Measurements from ENCODE around the gene GBP6.
"Not testable (repeated sequence)": the region's sequence is repeated elsewhere in the genome, so short reads cannot be mapped to it uniquely, and the experiment has no call there.

GBP6 gene

DNA sequence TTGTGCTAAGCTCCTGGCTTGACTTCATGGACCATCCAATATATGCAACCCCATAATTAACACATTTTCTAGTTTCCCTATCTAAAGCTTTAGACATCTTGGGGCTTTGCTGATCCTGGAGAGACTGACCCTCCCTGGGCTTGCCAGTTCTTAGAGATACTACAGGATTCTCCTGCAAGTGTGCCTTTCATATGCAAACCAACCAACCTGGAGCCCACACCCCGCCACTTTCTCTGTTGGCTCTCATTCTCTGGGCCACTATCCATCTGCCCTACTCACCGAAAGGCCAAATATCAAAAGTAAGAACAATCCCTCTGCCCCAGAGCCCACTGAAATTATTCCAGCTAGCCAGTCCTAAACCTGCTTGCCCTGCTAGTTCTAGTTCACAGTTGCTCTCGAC, 2.2 kb upstream of the GBP6 start:
- H3K9me3 Mint-ChIP-seq: no peaks in the 10 kb centered on the region
- H3K4me3 Mint-ChIP-seq: no peak overlapping the region
- peaks cover 19% of the 10 kb centered on the region for H3K4me1 Mint-ChIP-seq
- H3K27ac Mint-ChIP-seq: no peak overlapping the region
- TF ChIP-seq, protein P1, sequence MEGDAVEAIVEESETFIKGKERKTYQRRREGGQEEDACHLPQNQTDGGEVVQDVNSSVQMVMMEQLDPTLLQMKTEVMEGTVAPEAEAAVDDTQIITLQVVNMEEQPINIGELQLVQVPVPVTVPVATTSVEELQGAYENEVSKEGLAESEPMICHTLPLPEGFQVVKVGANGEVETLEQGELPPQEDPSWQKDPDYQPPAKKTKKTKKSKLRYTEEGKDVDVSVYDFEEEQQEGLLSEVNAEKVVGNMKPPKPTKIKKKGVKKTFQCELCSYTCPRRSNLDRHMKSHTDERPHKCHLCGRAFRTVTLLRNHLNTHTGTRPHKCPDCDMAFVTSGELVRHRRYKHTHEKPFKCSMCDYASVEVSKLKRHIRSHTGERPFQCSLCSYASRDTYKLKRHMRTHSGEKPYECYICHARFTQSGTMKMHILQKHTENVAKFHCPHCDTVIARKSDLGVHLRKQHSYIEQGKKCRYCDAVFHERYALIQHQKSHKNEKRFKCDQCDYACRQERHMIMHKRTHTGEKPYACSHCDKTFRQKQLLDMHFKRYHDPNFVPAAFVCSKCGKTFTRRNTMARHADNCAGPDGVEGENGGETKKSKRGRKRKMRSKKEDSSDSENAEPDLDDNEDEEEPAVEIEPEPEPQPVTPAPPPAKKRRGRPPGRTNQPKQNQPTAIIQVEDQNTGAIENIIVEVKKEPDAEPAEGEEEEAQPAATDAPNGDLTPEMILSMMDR (IDR thresholded peaks at IDR 0.05): no peak
- no peak for DNase-seq
- H3K27me3 Mint-ChIP-seq (ENCODE audit: low read depth, poor library complexity): peaks cover 5% of the 10 kb centered on the region
- H3K36me3 Mint-ChIP-seq (ENCODE audit: low read depth): no peaks in the 10 kb centered on the region

DNA sequence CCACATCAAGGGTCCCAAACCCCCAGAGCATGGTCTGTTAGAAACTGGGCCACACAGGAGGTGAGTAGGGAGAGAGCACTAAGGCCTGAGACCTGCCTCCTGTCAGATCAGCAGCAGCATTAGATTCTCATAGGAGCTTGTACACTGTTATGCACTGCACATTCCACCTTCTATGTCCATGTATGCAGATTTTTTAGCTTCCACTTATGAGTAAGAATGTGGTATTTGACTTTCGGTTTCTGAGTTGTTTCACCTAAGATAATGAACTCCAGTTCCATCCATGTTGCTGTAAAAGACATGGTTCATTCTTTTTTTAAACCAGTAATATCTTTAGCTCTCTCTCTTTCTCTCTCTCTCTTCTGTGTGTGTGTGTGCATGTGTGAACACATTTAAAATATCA, 663 bp upstream of the GBP6 start:
- no peaks in the 10 kb centered on the region for H3K9me3 Mint-ChIP-seq
- DNase-seq: no peak
- no peak overlapping the region for H3K27ac Mint-ChIP-seq
- no peak overlapping the region for H3K4me3 Mint-ChIP-seq
- H3K27me3 Mint-ChIP-seq (ENCODE audit: low read depth, poor library complexity): peaks cover 4% of the 10 kb centered on the region
- H3K4me1 Mint-ChIP-seq: peaks cover 17% of the 10 kb centered on the region
- TF ChIP-seq, protein P1 (IDR thresholded peaks at IDR 0.05): no peak
- H3K36me3 Mint-ChIP-seq (ENCODE audit: low read depth): no peaks in the 10 kb centered on the region

DNA sequence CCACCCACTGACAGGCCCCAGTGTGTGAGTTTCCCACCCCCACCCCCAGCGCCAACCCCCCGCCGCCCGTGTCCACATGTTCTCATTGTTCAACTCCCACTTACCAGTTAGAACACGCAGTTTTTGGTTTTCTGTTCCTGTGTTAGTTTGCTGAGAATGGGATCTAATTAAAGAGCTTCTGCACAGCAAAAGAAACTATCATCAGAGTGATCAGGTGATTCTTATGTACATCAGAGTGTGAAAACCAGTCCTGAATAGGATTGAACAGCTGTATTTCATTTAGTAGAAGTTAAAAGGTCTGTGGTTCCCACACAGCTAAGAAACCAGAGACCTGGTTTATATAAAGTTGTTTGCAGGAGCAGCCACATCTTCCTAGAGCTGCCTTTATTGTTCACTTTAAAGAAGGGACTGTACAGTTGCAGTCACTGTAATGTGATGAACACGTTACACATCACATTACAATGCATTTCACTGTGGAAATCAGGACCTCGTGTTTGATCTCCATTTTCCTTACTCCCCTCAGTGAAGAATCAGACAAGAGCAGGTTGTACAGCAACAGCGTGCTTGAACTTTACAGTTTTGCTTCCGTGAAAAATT, 1.2 kb downstream of the GBP6 start:
- Mint-ChIP-seq H3K4me1 (peaks cover 15% of the 10 kb centered on the region), H3K36me3 (ENCODE audit: low read depth) (no peaks in the 10 kb centered on the region), H3K4me3 (no peak overlapping the region), H3K27me3 (ENCODE audit: low read depth, poor library complexity) (peaks cover 6% of the 10 kb centered on the region), H3K9me3 (no peaks in the 10 kb centered on the region), H3K27ac (no peak overlapping the region)
- DNase-seq: no peak
- TF ChIP-seq, protein P1 (IDR thresholded peaks at IDR 0.05): no peak

DNA sequence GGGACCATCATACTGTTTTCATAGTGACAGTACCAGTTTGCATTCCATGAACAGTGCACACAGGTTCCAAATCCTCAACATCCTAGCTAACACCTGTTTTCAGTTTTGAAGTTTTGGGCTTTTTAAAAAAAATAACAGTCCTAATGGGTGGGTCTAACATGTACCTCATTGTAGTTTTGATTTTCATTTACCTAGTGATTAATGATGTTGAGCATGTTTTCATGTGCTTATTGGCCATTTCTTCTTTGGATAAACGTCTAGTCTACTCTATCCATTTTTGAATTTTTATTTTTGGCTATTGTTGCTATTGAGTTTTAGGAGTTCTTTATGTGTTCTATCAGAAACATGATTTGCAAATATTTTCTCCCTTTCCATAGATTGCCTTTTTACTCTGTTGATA, 3.4 kb downstream of the GBP6 start:
- Mint-ChIP-seq H3K4me1 (peaks cover 15% of the 10 kb centered on the region), H3K36me3 (ENCODE audit: low read depth) (no peaks in the 10 kb centered on the region), H3K9me3 (no peaks in the 10 kb centered on the region), H3K4me3 (no peak overlapping the region), H3K27me3 (ENCODE audit: low read depth, poor library complexity) (peaks cover 4% of the 10 kb centered on the region), H3K27ac (no peak overlapping the region)
- TF ChIP-seq, protein P1 (IDR thresholded peaks at IDR 0.05): no peak
- DNase-seq: no peak

DNA sequence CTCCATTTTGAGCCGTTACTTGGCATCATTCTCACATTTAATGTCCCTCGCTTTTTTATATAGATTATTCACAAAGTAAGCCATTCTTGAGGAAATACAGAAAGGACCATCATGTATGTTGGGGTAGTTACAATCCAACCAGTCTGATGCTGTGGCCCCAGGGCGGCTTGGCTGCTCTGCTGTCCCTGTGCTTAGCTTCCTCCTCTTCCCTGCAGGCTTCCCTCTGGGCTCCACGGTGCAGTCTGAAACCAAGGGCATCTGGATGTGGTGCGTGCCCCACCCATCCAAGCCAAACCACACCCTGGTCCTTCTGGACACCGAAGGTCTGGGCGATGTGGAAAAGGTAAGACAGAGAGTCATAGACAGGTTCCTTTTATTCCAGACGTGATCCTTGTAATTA, 5.5 kb downstream of the GBP6 start:
- TF ChIP-seq, protein P1 (IDR thresholded peaks at IDR 0.05): no peak
- peaks cover 4% of the 10 kb centered on the region for H3K27me3 Mint-ChIP-seq (ENCODE audit: low read depth, poor library complexity)
- H3K27ac Mint-ChIP-seq: no peak overlapping the region
- no peak for DNase-seq
- H3K9me3 Mint-ChIP-seq: no peaks in the 10 kb centered on the region
- H3K4me3 Mint-ChIP-seq: no peak overlapping the region
- H3K4me1 Mint-ChIP-seq: peaks cover 5% of the 10 kb centered on the region
- H3K36me3 Mint-ChIP-seq (ENCODE audit: low read depth): no peaks in the 10 kb centered on the region

DNA sequence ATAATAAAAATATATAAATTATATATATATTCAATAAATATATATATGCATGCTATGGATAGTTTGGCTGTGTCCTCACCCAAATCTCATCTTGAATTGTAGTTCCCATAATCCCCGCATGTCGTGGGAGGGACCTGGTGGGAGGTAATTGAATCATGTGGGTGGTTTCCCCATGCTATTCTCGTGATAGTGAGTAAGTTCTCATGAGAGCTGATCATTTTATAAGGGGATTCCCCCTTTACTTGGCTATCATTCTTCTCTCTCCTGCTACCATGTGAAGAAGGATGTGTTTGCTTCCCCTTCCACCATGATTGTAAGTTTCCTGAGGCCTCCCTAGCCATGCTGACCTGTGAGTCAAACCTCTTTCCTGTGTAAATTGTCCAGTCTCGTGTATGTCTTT, 10.0 kb downstream of the GBP6 start:
- H3K9me3 Mint-ChIP-seq; H3K4me3 Mint-ChIP-seq; DNase-seq; H3K4me1 Mint-ChIP-seq; H3K36me3 Mint-ChIP-seq (ENCODE audit: low read depth); H3K27me3 Mint-ChIP-seq (ENCODE audit: low read depth, poor library complexity); H3K27ac Mint-ChIP-seq: not testable (repeated sequence)

Measured in nephron progenitor cell (in vitro differentiated cells).